ENCODE data around the gene CLASP2.
"Not testable (repeated sequence)": the region's sequence is repeated elsewhere in the genome, so short reads cannot be mapped to it uniquely, and the experiment has no call there.

CLASP2 gene

DNA sequence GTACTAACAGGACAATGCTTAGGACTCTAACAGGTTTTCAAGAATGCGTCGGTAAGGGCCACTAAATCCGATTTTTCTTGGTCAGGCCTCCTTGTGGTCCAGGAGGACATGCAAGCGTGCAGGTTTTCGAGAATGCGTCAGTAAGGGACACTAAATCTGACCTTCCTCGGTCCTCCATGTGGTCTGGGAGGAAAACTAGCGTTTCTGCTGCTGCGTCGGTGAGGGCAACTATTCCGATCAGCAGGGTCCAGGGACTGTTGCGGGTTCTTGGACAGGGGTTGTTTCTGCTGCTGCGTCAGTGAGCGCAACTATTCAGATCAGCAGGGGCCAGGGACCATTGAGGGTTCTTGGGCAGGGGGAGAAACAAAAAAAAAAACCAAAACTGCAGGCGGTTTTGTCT is 270.1 kb downstream of the CLASP2 start:
- no peak for DNase-seq

DNA sequence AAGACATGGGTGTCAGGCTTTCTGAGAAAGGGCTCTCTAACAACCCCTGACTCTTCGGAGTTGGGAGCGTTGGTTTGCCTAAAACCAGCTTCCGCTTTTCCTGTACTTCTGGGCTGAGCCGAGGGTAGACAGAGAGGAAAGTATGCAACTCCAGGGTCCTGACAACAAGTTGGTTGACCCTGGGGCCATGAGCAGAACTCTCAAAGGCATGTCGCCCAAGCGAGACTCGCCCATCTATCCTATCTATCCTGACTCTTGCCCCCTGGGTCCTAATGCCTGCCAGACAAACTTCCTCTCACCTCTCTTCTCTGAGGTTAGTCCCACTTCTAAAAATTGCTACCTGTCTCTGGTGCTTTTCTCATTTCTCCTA is 270.8 kb downstream of the CLASP2 start:
- not testable (repeated sequence) for DNase-seq
